PC-9 (cell line): ENCODE results near the gene MRFAP1L1. TPM values are rescaled to one million over a fixed set of nuclear protein-coding genes. Genes with fewer than 3 reads are reported as not detected.

Experiments used
- BruUV-seq: library from RNA; stranded (reverse); fragments of 400-500 nt; replicated peaks from 2 replicates; lab custom pipeline; 2021; lab: Mats Ljungman, UMichigan
- CTCF ChIA-PET: fragments of 300-600 bp; sonication (Branson Sonifier 250); formaldehyde crosslinking; loops from one replicate; lab custom pipeline; 2022; ENCODE audit warnings: antibody characterized with exemption; lab: Charles Lee
- POLR2A ChIA-PET: fragments of 300-600 bp; sonication (Branson Sonifier 250); formaldehyde crosslinking; loops from one replicate; lab custom pipeline; 2022; ENCODE audit warnings: antibody characterized with exemption; ENCODE audit not compliant: unreplicated experiment; lab: Charles Lee
- DNase-seq, 2 experiments: peaks; one replicate each; pipeline versions ENCODE4 v3.0.0 to v3.0.0-alpha.2; 2015 to 2022; ENCODE audit warnings: mixed read lengths in 1 of 2
- H2AFZ ChIP-seq: fragments of 200-600 bp; sonication (generic); 2 replicates; pipeline ENCODE4 v1.8.1; 2017; ENCODE audit warnings: antibody characterized with exemption
- H3F3A ChIP-seq: fragments of 200-600 bp; sonication (generic); 2 replicates; pipeline ENCODE4 v1.8.1; 2017; ENCODE audit warnings: antibody characterized with exemption, mild to moderate bottlenecking, low read depth; ENCODE audit not compliant: insufficient read depth
- H3K27ac ChIP-seq: fragments of 200-600 bp; sonication (generic); 2 replicates; pipeline ENCODE4 v1.6.1; 2016; ENCODE audit warnings: mixed run types
- H3K27me3 ChIP-seq: fragments of 200-600 bp; sonication (generic); 2 replicates; pipeline ENCODE4 v1.6.1; 2016; ENCODE audit warnings: low read depth, mixed run types; ENCODE audit not compliant: insufficient read depth
- H3K36me3 ChIP-seq: fragments of 200-600 bp; sonication (generic); 2 replicates; pipeline ENCODE4 v1.6.1; 2016; ENCODE audit warnings: low read depth, mixed run types
- H3K4me1 ChIP-seq: fragments of 200-600 bp; sonication (generic); replicated peaks from 2 replicates; pipeline ENCODE4 v1.6.1; 2016; ENCODE audit warnings: mixed run types; ENCODE audit not compliant: insufficient read depth
- H3K4me2 ChIP-seq: fragments of 200-600 bp; sonication (generic); 2 replicates; pipeline ENCODE4 v1.6.1; 2017; ENCODE audit warnings: mixed run types
- H3K4me3 ChIP-seq: fragments of 200-600 bp; sonication (generic); 2 replicates; pipeline ENCODE4 v1.6.1; 2016; ENCODE audit warnings: mixed run types
- H3K79me2 ChIP-seq: fragments of 200-600 bp; sonication (generic); 2 replicates; pipeline ENCODE4 v1.6.1; 2017; ENCODE audit warnings: low read depth, mixed run types
- H3K9me2 ChIP-seq: fragments of 200-600 bp; sonication (generic); 2 replicates; pipeline ENCODE4 v1.8.1; 2017; ENCODE audit warnings: mild to moderate bottlenecking; ENCODE audit not compliant: insufficient read depth
- H3K9me3 ChIP-seq: fragments of 200-600 bp; sonication (generic); 2 replicates; pipeline ENCODE4 v1.8.1; 2016; ENCODE audit warnings: low read depth; ENCODE audit not compliant: insufficient read depth
- H4K20me1 ChIP-seq: fragments of 200-600 bp; sonication (generic); 2 replicates; pipeline ENCODE4 v1.8.1; 2017; ENCODE audit not compliant: insufficient read depth
- EZH2 ChIP-seq: fragments of 200-600 bp; sonication (generic); IDR thresholded peaks from 2 replicates; pipeline ENCODE4 v1.8.0; 2017; ENCODE audit warnings: antibody characterized with exemption, low read depth
- intact Hi-C: fragments of 100-400 bp; cut with micrococcal nuclease; formaldehyde crosslinking; loops from one replicate; pipeline ENCODE4 v1.10.0; 2022; ENCODE audit not compliant: unreplicated experiment
- total RNA-seq: library from RNA; stranded (reverse); gene quantifications from 2 replicates; pipeline ENCODE4 v1.2.3, GENCODE V29; 2021
- TF ChIP-seq, protein P1 (sequence below): fragments of 200-600 bp; sonication (generic); conservative IDR thresholded peaks from 2 replicates; pipeline ENCODE4 v1.6.1; 2017; ENCODE audit warnings: mixed run types, antibody characterized with exemption, mild to moderate bottlenecking, moderate library complexity

Gene MRFAP1L1
- total RNA-seq, 1 experiment from 2014 or later = 51.4 TPM

DNA sequence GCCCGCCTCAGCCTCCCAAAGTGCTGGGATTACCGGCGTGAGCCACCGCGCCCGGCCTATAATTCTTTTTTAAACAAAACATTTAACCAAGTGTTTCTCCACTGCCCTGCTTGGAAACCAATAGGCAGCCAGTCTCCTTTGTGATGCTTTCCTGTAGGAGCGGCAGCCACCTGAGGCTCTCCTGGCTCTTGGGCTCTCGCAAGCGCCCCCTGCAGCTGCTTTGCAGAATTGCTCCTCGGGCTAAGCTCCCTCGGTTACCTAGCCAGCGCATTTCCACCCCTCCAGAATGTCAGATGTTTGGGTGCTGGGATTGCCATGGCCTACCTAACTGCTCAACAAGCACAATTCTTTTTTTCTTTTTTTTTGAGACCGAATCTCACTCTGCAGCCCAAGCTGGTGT is 8.3 kb downstream of the MRFAP1L1 start:
- DNase-seq = no peak

GRCh38 chr4:6699903-6700302 is 9.8 kb downstream of the MRFAP1L1 start:
- peaks cover 46% of the 10 kb centered on the region for H3F3A ChIP-seq
- H3K4me3 ChIP-seq = no peak overlapping the region
- H2AFZ ChIP-seq = no peak overlapping the region
- TF ChIP-seq, protein P1, sequence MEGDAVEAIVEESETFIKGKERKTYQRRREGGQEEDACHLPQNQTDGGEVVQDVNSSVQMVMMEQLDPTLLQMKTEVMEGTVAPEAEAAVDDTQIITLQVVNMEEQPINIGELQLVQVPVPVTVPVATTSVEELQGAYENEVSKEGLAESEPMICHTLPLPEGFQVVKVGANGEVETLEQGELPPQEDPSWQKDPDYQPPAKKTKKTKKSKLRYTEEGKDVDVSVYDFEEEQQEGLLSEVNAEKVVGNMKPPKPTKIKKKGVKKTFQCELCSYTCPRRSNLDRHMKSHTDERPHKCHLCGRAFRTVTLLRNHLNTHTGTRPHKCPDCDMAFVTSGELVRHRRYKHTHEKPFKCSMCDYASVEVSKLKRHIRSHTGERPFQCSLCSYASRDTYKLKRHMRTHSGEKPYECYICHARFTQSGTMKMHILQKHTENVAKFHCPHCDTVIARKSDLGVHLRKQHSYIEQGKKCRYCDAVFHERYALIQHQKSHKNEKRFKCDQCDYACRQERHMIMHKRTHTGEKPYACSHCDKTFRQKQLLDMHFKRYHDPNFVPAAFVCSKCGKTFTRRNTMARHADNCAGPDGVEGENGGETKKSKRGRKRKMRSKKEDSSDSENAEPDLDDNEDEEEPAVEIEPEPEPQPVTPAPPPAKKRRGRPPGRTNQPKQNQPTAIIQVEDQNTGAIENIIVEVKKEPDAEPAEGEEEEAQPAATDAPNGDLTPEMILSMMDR = no peak
- TF ChIP-seq EZH2 = no peak
- peaks cover 23% of the 10 kb centered on the region for H4K20me1 ChIP-seq
- no peak overlapping the region for H3K27ac ChIP-seq
- ChIA-PET POLR2A (no interaction called here), CTCF (interaction anchor here (0.5 to 1.0 kb wide), 2 partner anchors 11 to 122 kb away, joined by 3 to 5 read pairs; no protein-coding TSS in a partner anchor)
- H3K36me3 ChIP-seq = peaks cover 28% of the 10 kb centered on the region
- no peaks in the 10 kb centered on the region for H3K9me3 ChIP-seq
- no TSS peak for BruUV-seq
- H3K9me2 ChIP-seq = no peaks in the 10 kb centered on the region
- intact Hi-C loops = no loop called here
- no peak for DNase-seq
- H3K4me1 ChIP-seq = peaks cover 13% of the 10 kb centered on the region
- no peaks in the 10 kb centered on the region for H3K27me3 ChIP-seq
- H3K4me2 ChIP-seq = no peak overlapping the region
- H3K79me2 ChIP-seq = peaks cover 23% of the 10 kb centered on the region

More for the DNA sequence above, 8.3 kb downstream of the MRFAP1L1 start:
- peaks cover 15% of the 10 kb centered on the region for H3K36me3 ChIP-seq
- H3K4me3 ChIP-seq = no peak overlapping the region
- peaks cover 8% of the 10 kb centered on the region for H4K20me1 ChIP-seq
- intact Hi-C loops = no loop called here
- BruUV-seq = no TSS peak
- peaks cover 19% of the 10 kb centered on the region for H3K79me2 ChIP-seq
- peaks cover 32% of the 10 kb centered on the region; the same call in 1 of the 2 replicates for H3F3A ChIP-seq
- no peak overlapping the region for H3K4me2 ChIP-seq
- POLR2A ChIA-PET = interaction anchor here (0.6 kb wide), 1 partner anchor 392 kb away, joined by 3 read pairs; no protein-coding TSS in a partner anchor
- CTCF ChIA-PET = interaction anchor here (0.7 kb wide), 1 partner anchor 35 kb away, joined by 3 read pairs; no protein-coding TSS in a partner anchor
- no peak overlapping the region for H2AFZ ChIP-seq
- peaks cover 8% of the 10 kb centered on the region for H3K4me1 ChIP-seq
- H3K27ac ChIP-seq = no peak overlapping the region
- no peaks in the 10 kb centered on the region for H3K9me3 ChIP-seq
- no peak for TF ChIP-seq EZH2
- TF ChIP-seq, protein P1 = peak; percentile 57
- no peaks in the 10 kb centered on the region for H3K27me3 ChIP-seq
- H3K9me2 ChIP-seq = no peaks in the 10 kb centered on the region

DNA sequence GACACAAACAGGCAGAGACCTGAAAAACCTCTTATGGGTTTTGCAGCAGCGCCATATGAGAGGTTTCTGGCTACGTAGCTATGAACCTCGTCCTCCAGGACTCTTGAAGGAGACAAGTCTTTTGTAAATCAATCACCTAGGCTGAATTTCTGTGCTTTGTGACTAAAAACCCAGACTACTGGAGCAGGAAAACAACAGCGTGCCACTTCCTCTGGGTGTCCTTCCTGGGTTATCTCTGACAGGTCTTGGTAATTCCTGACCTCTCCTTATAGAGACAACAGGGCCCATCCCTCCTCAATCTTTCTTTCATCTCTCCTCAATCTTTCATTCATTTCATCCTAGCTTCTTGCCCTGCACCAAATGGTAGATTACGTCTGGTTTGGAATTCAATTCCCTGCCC is 10.3 kb downstream of the MRFAP1L1 start:
- intact Hi-C loops = no loop called here
- no peak for TF ChIP-seq EZH2
- TF ChIP-seq, protein P1 = no peak
- Histone ChIP-seq H3K4me1 (peaks cover 13% of the 10 kb centered on the region), H3K36me3 (peaks cover 28% of the 10 kb centered on the region), H3K79me2 (peaks cover 28% of the 10 kb centered on the region), H4K20me1 (peaks cover 27% of the 10 kb centered on the region), H3K9me3 (no peaks in the 10 kb centered on the region), H2AFZ (no peak overlapping the region), H3K4me2 (no peak overlapping the region), H3K27me3 (no peaks in the 10 kb centered on the region), H3K4me3 (no peak overlapping the region), H3K9me2 (no peaks in the 10 kb centered on the region), H3F3A (peaks cover 47% of the 10 kb centered on the region), H3K27ac (no peak overlapping the region)
- CTCF ChIA-PET = interaction anchor here (1.0 kb wide), 1 partner anchor 10 kb away, joined by 5 read pairs; no protein-coding TSS in a partner anchor
- POLR2A ChIA-PET = no interaction called here
- DNase-seq = no peak
- no TSS peak for BruUV-seq
